ENCODE results near the gene PDGFB.

Gene PDGFB

GRCh38 chr22:39238966-39239505 lies 5.7 kb downstream of the PDGFB start:
- no peak for DNase-seq

- no peak for DNase-seq
Observed at GRCh38 chr22:39238561-39238960, 6.2 kb downstream of the PDGFB start.

- no peak for DNase-seq
Observed at GRCh38 chr22:39238101-39238466, 6.7 kb downstream of the PDGFB start.

- DNase-seq, result no peak
Observed at GRCh38 chr22:39237318-39238100, 7.3 kb downstream of the PDGFB start.

GRCh38 chr22:39236321-39237317 lies 8.2 kb downstream of the PDGFB start:
- DNase-seq, result peak in 3 of 5 donors; percentile 22 to 60 (median 36)

- DNase-seq, result no peak
Observed at GRCh38 chr22:39234867-39235687, 9.7 kb downstream of the PDGFB start.

- no peak for DNase-seq
Observed at GRCh38 chr22:39234472-39234787, 10.4 kb downstream of the PDGFB start.

GRCh38 chr22:39233710-39234471 lies 10.9 kb downstream of the PDGFB start:
- DNase-seq, result no peak

GRCh38 chr22:39232806-39233709 lies 11.7 kb downstream of the PDGFB start:
- DNase-seq, result no peak

- no peak for DNase-seq
Observed at GRCh38 chr22:39232246-39232645, 12.5 kb downstream of the PDGFB start.

GRCh38 chr22:39231197-39231950 lies 13.4 kb downstream of the PDGFB start:
- no peak for DNase-seq

- no peak for DNase-seq
Observed at GRCh38 chr22:39230261-39231196, 14.3 kb downstream of the PDGFB start.

GRCh38 chr22:39229688-39230260 lies 15.0 kb downstream of the PDGFB start:
- DNase-seq, result no peak

GRCh38 chr22:39229075-39229474 lies 15.7 kb downstream of the PDGFB start:
- DNase-seq, result no peak

GRCh38 chr22:39227542-39228272 lies 17.1 kb downstream of the PDGFB start:
- no peak for DNase-seq

GRCh38 chr22:39226353-39226752 lies 18.4 kb downstream of the PDGFB start:
- no peak for DNase-seq

GRCh38 chr22:39225591-39225990 lies 19.2 kb downstream of the PDGFB start:
- DNase-seq, result no peak

GRCh38 chr22:39224550-39224949 lies 20.2 kb downstream of the PDGFB start:
- DNase-seq, result no peak
